Measurements from ENCODE around the gene CLDN6. TPM values are rescaled to one million over a fixed set of nuclear protein-coding genes. Genes with fewer than 3 reads are reported as not detected.

Gene CLDN6
- total and polyA plus RNA-seq, 2 donors (not counting 1 experiment from before 2014, with no cell fraction given): 0.03 TPM; not detected in 1

DNA sequence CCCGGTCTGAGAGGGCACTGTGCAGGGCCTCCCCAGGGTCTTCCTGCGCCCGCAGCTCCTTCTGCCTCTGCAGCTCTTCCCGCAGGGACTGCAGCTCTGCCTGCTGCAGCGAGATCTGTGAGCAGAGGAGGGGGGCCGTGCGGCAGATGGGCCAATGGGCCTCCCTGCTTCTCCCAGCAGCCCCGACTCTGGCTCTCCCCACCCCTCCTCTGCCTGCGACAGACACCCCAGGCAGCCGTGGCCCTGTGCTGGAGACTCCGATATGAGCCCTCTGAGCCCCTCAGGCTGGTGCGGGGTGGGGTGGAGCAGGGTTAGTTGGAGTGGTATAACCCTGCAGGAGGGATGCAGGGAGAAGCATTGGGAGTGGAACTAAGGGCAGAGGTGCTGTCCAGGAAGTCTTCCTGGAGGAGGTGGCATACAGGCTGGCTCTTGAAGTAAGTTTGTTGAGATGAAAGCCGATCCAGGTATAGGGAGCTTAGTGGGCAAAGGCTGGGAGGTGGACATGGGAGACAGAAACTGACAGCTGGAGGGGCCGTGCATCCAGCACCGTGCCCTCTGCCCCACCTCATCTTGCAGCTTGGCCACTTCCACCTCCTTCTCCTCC lies 10.8 kb upstream of the CLDN6 start:
- H3K4me1 ChIP-seq (ENCODE audit: control insufficient read depth, extremely low read depth, insufficient read depth, low read length): no peaks in the 10 kb centered on the region
- TF ChIP-seq, protein P1, sequence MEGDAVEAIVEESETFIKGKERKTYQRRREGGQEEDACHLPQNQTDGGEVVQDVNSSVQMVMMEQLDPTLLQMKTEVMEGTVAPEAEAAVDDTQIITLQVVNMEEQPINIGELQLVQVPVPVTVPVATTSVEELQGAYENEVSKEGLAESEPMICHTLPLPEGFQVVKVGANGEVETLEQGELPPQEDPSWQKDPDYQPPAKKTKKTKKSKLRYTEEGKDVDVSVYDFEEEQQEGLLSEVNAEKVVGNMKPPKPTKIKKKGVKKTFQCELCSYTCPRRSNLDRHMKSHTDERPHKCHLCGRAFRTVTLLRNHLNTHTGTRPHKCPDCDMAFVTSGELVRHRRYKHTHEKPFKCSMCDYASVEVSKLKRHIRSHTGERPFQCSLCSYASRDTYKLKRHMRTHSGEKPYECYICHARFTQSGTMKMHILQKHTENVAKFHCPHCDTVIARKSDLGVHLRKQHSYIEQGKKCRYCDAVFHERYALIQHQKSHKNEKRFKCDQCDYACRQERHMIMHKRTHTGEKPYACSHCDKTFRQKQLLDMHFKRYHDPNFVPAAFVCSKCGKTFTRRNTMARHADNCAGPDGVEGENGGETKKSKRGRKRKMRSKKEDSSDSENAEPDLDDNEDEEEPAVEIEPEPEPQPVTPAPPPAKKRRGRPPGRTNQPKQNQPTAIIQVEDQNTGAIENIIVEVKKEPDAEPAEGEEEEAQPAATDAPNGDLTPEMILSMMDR (conservative IDR thresholded peaks at IDR 0.05 in 1 of 2, IDR thresholded peaks at IDR 0.05 in 1 of 2; ENCODE audit: low read depth in 1 of 2, low read length in 2 of 2): no peak
- TF ChIP-seq EZH2 (IDR thresholded peaks at IDR 0.05; ENCODE audit: low read length, missing control alignments): no peak
- no peak overlapping the region for H3K9ac ChIP-seq (ENCODE audit: insufficient read depth, low read length)
- H4K20me1 ChIP-seq (ENCODE audit: control insufficient read depth, extremely low read depth, insufficient read depth, low read length): peaks cover 2% of the 10 kb centered on the region
- no peak overlapping the region for H2AFZ ChIP-seq (ENCODE audit: low read length)
- H3K4me3 ChIP-seq (replicated peaks in 1 of 4; ENCODE audit: control extremely low read depth in 1 of 4, insufficient read depth in 1 of 4, low read depth in 3 of 4, low read length in 4 of 4): no peak overlapping the region
- H3K79me2 ChIP-seq (ENCODE audit: control insufficient read depth, insufficient read depth, low read length): no peaks in the 10 kb centered on the region
- peaks cover 16% of the 10 kb centered on the region for H3K36me3 ChIP-seq (ENCODE audit: control insufficient read depth, insufficient read depth, low read length)
- no peak overlapping the region for H3K27ac ChIP-seq (ENCODE audit: insufficient read depth, low read length)
- H3K9me3 ChIP-seq (ENCODE audit: control insufficient read depth, insufficient read depth, low read depth, low read length): no peaks in the 10 kb centered on the region
- no peak overlapping the region for H3K4me2 ChIP-seq (ENCODE audit: extremely low read depth, insufficient read depth, low read length)
- peaks cover 12% of the 10 kb centered on the region for H3K27me3 ChIP-seq (ENCODE audit: control insufficient read depth, insufficient read depth, low read length)
- no peak for DNase-seq (ENCODE audit: low read depth in 2 of 2)

DNA sequence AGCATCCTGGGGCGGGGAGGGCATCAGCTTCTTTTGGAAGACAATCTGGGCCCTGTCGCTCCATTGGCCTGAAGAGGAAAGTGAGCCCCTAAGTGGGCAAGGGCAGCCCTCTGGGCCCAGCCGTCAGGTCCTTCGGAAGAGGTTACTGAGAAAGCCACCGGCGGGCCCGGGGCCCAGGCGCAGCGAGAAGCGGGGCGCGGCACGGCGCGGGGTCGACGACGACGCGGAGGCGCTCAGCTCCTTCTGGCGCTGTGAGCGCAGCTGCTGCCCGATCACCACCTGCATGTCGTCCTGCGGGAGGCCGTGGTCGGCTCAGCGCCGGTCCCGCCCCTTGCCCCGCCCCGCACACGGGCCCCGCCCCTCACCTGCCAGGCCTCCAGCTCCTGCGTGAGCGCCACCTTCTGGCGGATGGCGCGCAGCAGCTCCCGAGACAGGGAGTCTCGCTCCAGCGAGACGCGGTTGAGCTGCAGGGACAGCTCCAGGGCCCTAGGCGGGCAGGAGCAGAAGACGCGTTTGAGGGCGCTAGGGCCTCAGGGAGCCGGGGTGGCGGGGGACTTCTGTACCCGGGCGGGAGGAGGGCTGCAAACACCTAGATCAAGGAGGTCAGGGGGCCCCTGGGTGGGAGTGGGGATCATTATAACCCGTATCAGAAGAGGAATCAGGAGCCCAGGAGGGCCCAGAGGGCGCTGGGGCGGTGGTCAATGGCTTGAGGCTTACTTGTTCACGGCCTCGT lies 10.2 kb upstream of the CLDN6 start:
- H3K9me3 ChIP-seq (ENCODE audit: control insufficient read depth, insufficient read depth, low read depth, low read length): no peaks in the 10 kb centered on the region
- H4K20me1 ChIP-seq (ENCODE audit: control insufficient read depth, extremely low read depth, insufficient read depth, low read length): peaks cover 2% of the 10 kb centered on the region
- no peaks in the 10 kb centered on the region for H3K4me1 ChIP-seq (ENCODE audit: control insufficient read depth, extremely low read depth, insufficient read depth, low read length)
- no peak overlapping the region for H3K4me2 ChIP-seq (ENCODE audit: extremely low read depth, insufficient read depth, low read length)
- H3K27ac ChIP-seq (ENCODE audit: insufficient read depth, low read length): no peak overlapping the region
- H3K79me2 ChIP-seq (ENCODE audit: control insufficient read depth, insufficient read depth, low read length): no peaks in the 10 kb centered on the region
- peaks cover 16% of the 10 kb centered on the region for H3K36me3 ChIP-seq (ENCODE audit: control insufficient read depth, insufficient read depth, low read length)
- DNase-seq (ENCODE audit: low read depth in 2 of 2): peak; percentile 57 to 61
- no peak overlapping the region for H3K4me3 ChIP-seq (replicated peaks in 1 of 4; ENCODE audit: control extremely low read depth in 1 of 4, insufficient read depth in 1 of 4, low read depth in 3 of 4, low read length in 4 of 4)
- H2AFZ ChIP-seq (ENCODE audit: low read length): no peak overlapping the region
- H3K27me3 ChIP-seq (ENCODE audit: control insufficient read depth, insufficient read depth, low read length): peaks cover 9% of the 10 kb centered on the region
- TF ChIP-seq, protein P1 (conservative IDR thresholded peaks at IDR 0.05 in 1 of 2, IDR thresholded peaks at IDR 0.05 in 1 of 2; ENCODE audit: low read depth in 1 of 2, low read length in 2 of 2): peak; percentile 24 to 57
- TF ChIP-seq EZH2 (IDR thresholded peaks at IDR 0.05; ENCODE audit: low read length, missing control alignments): no peak
- no peak overlapping the region for H3K9ac ChIP-seq (ENCODE audit: insufficient read depth, low read length)

DNA sequence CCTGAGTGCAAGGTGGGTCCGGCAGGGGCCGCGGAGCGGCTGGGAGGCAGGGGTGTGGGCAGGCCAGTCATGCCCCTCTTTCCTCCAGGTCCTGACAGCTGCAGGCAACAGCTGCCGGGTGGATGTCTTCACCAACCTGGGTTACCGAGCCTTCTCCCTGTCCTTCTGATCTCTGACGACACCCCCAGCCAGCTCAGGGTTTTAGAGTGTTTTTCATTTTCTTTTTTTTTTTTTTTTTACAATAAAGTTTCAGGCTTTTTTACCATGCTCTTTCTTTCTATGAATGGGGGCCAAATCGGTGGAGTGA lies 9.5 kb upstream of the CLDN6 start:
- peaks cover 6% of the 10 kb centered on the region for H3K4me1 ChIP-seq (ENCODE audit: control insufficient read depth, extremely low read depth, insufficient read depth, low read length)
- peaks cover 9% of the 10 kb centered on the region for H3K27me3 ChIP-seq (ENCODE audit: control insufficient read depth, insufficient read depth, low read length)
- no peak for TF ChIP-seq EZH2 (IDR thresholded peaks at IDR 0.05; ENCODE audit: low read length, missing control alignments)
- no peaks in the 10 kb centered on the region for H3K9me3 ChIP-seq (ENCODE audit: control insufficient read depth, insufficient read depth, low read depth, low read length)
- no peak overlapping the region for H3K4me2 ChIP-seq (ENCODE audit: extremely low read depth, insufficient read depth, low read length)
- no peak overlapping the region for H3K27ac ChIP-seq (ENCODE audit: insufficient read depth, low read length)
- DNase-seq (ENCODE audit: low read depth in 2 of 2): no peak
- peaks cover 21% of the 10 kb centered on the region for H3K36me3 ChIP-seq (ENCODE audit: control insufficient read depth, insufficient read depth, low read length)
- H3K79me2 ChIP-seq (ENCODE audit: control insufficient read depth, insufficient read depth, low read length): peaks cover 2% of the 10 kb centered on the region
- H2AFZ ChIP-seq (ENCODE audit: low read length): no peak overlapping the region
- H4K20me1 ChIP-seq (ENCODE audit: control insufficient read depth, extremely low read depth, insufficient read depth, low read length): peaks cover 2% of the 10 kb centered on the region
- H3K4me3 ChIP-seq (replicated peaks in 1 of 4; ENCODE audit: control extremely low read depth in 1 of 4, insufficient read depth in 1 of 4, low read depth in 3 of 4, low read length in 4 of 4): no peak overlapping the region
- H3K9ac ChIP-seq (ENCODE audit: insufficient read depth, low read length): no peak overlapping the region
